ENCODE results near the gene ANKRD11.
A peak's percentile ranks its signal among the peaks of the same experiment; 100 is the strongest.

ANKRD11 gene

GRCh38 chr16:89360760-89361435, 129.5 kb downstream of the ANKRD11 start:
- DNase-seq, result peak; percentile 75 to 78

- no peak for DNase-seq
These were observed 130.9 kb downstream of the ANKRD11 start for GRCh38 chr16:89359264-89360147.

- DNase-seq, result no peak
These were observed 132.0 kb downstream of the ANKRD11 start for GRCh38 chr16:89358030-89359005.

- DNase-seq, result peak; percentile 71 to 73
These were observed 133.1 kb downstream of the ANKRD11 start for GRCh38 chr16:89357055-89357816.

GRCh38 chr16:89355686-89356085, 134.7 kb downstream of the ANKRD11 start:
- no peak for DNase-seq

GRCh38 chr16:89355007-89355406, 135.4 kb downstream of the ANKRD11 start:
- no peak for DNase-seq

- no peak for DNase-seq
These were observed 136.0 kb downstream of the ANKRD11 start for GRCh38 chr16:89354325-89354724.

- no peak for DNase-seq
These were observed 138.2 kb downstream of the ANKRD11 start for GRCh38 chr16:89352091-89352681.

- no peak for DNase-seq
These were observed 138.7 kb downstream of the ANKRD11 start for GRCh38 chr16:89351645-89352044.

GRCh38 chr16:89350701-89351380, 139.5 kb downstream of the ANKRD11 start:
- DNase-seq, result peak; percentile 48 to 66

GRCh38 chr16:89349947-89350633, 140.3 kb downstream of the ANKRD11 start:
- DNase-seq, result no peak

GRCh38 chr16:89347807-89348206, 142.6 kb downstream of the ANKRD11 start:
- no peak for DNase-seq

- no peak for DNase-seq
These were observed 143.5 kb downstream of the ANKRD11 start for GRCh38 chr16:89346869-89347268.

- DNase-seq, result no peak
These were observed 144.7 kb downstream of the ANKRD11 start for GRCh38 chr16:89345642-89346150.

GRCh38 chr16:89344846-89345611, 145.3 kb downstream of the ANKRD11 start:
- no peak for DNase-seq

GRCh38 chr16:89344458-89344834, 145.9 kb downstream of the ANKRD11 start:
- no peak for DNase-seq

- DNase-seq, result no peak
These were observed 146.6 kb downstream of the ANKRD11 start for GRCh38 chr16:89343501-89344457.

Measured in stimulated activated CD4-positive, alpha-beta T cell treated with anti-CD3 and anti-CD28 coated beads, Interleukin-2, amount 100 ng/mL, for 24 hours (primary cell).